ENCODE measurements around the gene EMP1. TPM values are rescaled to one million over a fixed set of nuclear protein-coding genes. Genes with fewer than 3 reads are reported as not detected.

Gene EMP1
- total RNA-seq, 2 experiments from 2014 or later: 6.1 to 8.8 TPM

Other genes with a start within 250 kb of the EMP1 start
- gene GPRC5D, start 244.6 kb upstream of the EMP1 start, total RNA-seq: not detected
- 1 to 10 TPM; 8.9 to 9.7 TPM for gene HEBP1, start 196.5 kb upstream of the EMP1 start, total RNA-seq
- gene FAM234B, start 152.3 kb upstream of the EMP1 start, total RNA-seq: 1 to 10 TPM; 4.7 to 5.0 TPM
- gene GSG1, start 93.1 kb upstream of the EMP1 start, total RNA-seq: not detected

Data from activated CD8-positive, alpha-beta memory T cell treated with anti-CD3 and anti-CD28 coated beads, Interleukin-2, amount 10 ng/mL, durations not matched to agents 7 days and 5 days (primary cell).